SK-N-SH (cell line): Measurements from ENCODE around the gene INSYN2B. TPM values are rescaled to one million over a fixed set of nuclear protein-coding genes. Genes with fewer than 3 reads are reported as not detected.

Experiments
- CTCF ChIA-PET: fragments of 300-600, 350-600 bp; formaldehyde crosslinking; extraction: SDS; loops from one replicate; lab custom pipeline; 2021; lab: Yijun Ruan, JAX
- POLR2A ChIA-PET: fragments of 350-600 bp; sonication (Branson Sonifier 250); formaldehyde crosslinking; extraction: SDS; loops from one replicate; lab custom pipeline; 2020; ENCODE audit warnings: antibody characterized with exemption, inconsistent platforms; lab: Yijun Ruan, JAX
- DNase-seq: peaks from one replicate; pipeline ENCODE4 v3.0.0; 2012
- H2AFZ ChIP-seq: fragments of 200-600 bp; sonication (generic); 2 replicates; pipeline ENCODE4 v1.8.1; 2016; ENCODE audit warnings: antibody characterized with exemption, mild to moderate bottlenecking, low read depth
- H3F3A ChIP-seq: fragments of 200-600 bp; sonication (generic); replicated peaks from 2 replicates; pipeline ENCODE3; 2016; ENCODE audit warnings: antibody characterized with exemption, mild to moderate bottlenecking; ENCODE audit not compliant: insufficient read depth
- H3K27ac ChIP-seq, 2 experiments: fragments of 200-500 bp in 1 of 2; fragments of 200-600 bp in 1 of 2; sonication (Bioruptor generic) in 1 of 2; sonication (generic), shearing (Covaris generic) in 1 of 2; 2 replicates each; pipeline versions ENCODE4 v1.5.1 to v1.6.1; 2014 to 2016; ENCODE audit warnings: low read depth in 2 of 2, inconsistent platforms in 1 of 2, low read length in 1 of 2, mild to moderate bottlenecking in 1 of 2, mixed read lengths in 1 of 2
- H3K27me3 ChIP-seq: fragments of 200-600 bp; sonication (generic), shearing (Covaris generic); 2 replicates; pipeline ENCODE4 v1.6.1; 2016; ENCODE audit warnings: mixed run types; ENCODE audit not compliant: insufficient read depth
- H3K36me3 ChIP-seq, 2 experiments: fragments of 200-500 bp in 1 of 2; fragments of 200-600 bp in 1 of 2; sonication (Bioruptor generic) in 1 of 2; sonication (generic) in 1 of 2; replicated peaks in 1 of 2; 2 replicates each; pipeline versions ENCODE3 to v1.5.1; 2014 to 2016; ENCODE audit warnings: low read length in 1 of 2, mild to moderate bottlenecking in 1 of 2; ENCODE audit not compliant: insufficient read depth in 2 of 2, control insufficient read depth in 1 of 2
- H3K4me1 ChIP-seq, 2 experiments: fragments of 200-500 bp in 1 of 2; fragments of 200-600 bp in 1 of 2; sonication (Bioruptor generic) in 1 of 2; sonication (generic), shearing (Covaris generic) in 1 of 2; 2 replicates each; pipeline versions ENCODE4 v1.5.1 to v1.6.1; 2014 to 2016; ENCODE audit warnings: low read depth in 1 of 2, low read length in 1 of 2, mixed run types in 1 of 2; ENCODE audit not compliant: insufficient read depth in 2 of 2, control insufficient read depth in 1 of 2
- H3K4me2 ChIP-seq: fragments of 200-600 bp; sonication (generic), shearing (Covaris generic); 2 replicates; pipeline ENCODE4 v1.6.1; 2017; ENCODE audit warnings: mixed run types
- H3K4me3 ChIP-seq, 2 experiments: fragments of 200-500 bp in 1 of 2; fragments of 200-600 bp in 1 of 2; sonication (Bioruptor generic) in 1 of 2; sonication (generic), shearing (Covaris generic) in 1 of 2; 2 replicates each; pipeline versions ENCODE4 v1.5.1 to v1.8.1; 2014 to 2016; ENCODE audit warnings: low read depth in 2 of 2, inconsistent platforms in 1 of 2, low read length in 1 of 2, mild to moderate bottlenecking in 1 of 2, mixed read lengths in 1 of 2, moderate library complexity in 1 of 2
- H3K79me2 ChIP-seq: fragments of 200-600 bp; sonication (generic); 2 replicates; pipeline ENCODE4 v1.8.1; 2017; ENCODE audit warnings: mild to moderate bottlenecking; ENCODE audit not compliant: insufficient read depth
- H3K9ac ChIP-seq: fragments of 200-600 bp; sonication (generic); 2 replicates; pipeline ENCODE4 v1.6.1; 2017; ENCODE audit warnings: mixed run types
- H3K9me2 ChIP-seq: fragments of 200-600 bp; sonication (generic); 2 replicates; pipeline ENCODE4 v1.6.1; 2017; ENCODE audit warnings: mixed run types
- H3K9me3 ChIP-seq: fragments of 200-600 bp; sonication (generic); 2 replicates; pipeline ENCODE4 v1.6.1; 2017; ENCODE audit warnings: mixed run types, mild to moderate bottlenecking, moderate library complexity
- H4K20me1 ChIP-seq: fragments of 200-600 bp; sonication (generic); 2 replicates; pipeline ENCODE4 v1.6.1; 2017; ENCODE audit warnings: mild to moderate bottlenecking, mixed run types; ENCODE audit not compliant: insufficient read depth
- CHD2 ChIP-seq: fragments of 150-350 bp; IDR thresholded peaks from 2 replicates; pipeline ENCODE4 v1.6.1; 2018; ENCODE audit warnings: low read length; ENCODE audit not compliant: partially characterized antibody
- CTCF ChIP-seq: fragments of 200-600 bp; sonication (generic); IDR thresholded peaks from 2 replicates; pipeline ENCODE4 v1.6.1; 2017; ENCODE audit warnings: antibody characterized with exemption, mild to moderate bottlenecking, moderate library complexity
- JUND ChIP-seq: IDR thresholded peaks from 2 replicates; pipeline ENCODE4 v1.4.0; 2012
- MAX ChIP-seq: IDR thresholded peaks from 2 replicates; pipeline ENCODE4 v1.4.0; 2012; ENCODE audit warnings: low read depth
- NFIC ChIP-seq: IDR thresholded peaks from 2 replicates; pipeline ENCODE4 v1.4.0; 2012; ENCODE audit warnings: borderline replicate concordance
- NRF1 ChIP-seq: IDR thresholded peaks from 2 replicates; pipeline ENCODE4 v1.6.1; 2012; ENCODE audit warnings: low read depth, mild to moderate bottlenecking, low read length
- PBX3 ChIP-seq: IDR thresholded peaks from 2 replicates; pipeline ENCODE4; 2012
- POLR2AphosphoS5 ChIP-seq: IDR thresholded peaks from 2 replicates; pipeline ENCODE4 v1.6.1; 2012; ENCODE audit warnings: low read depth, low read length
- RCOR1 ChIP-seq: fragments of 150-350 bp; IDR thresholded peaks from 2 replicates; pipeline ENCODE4 v1.6.1; 2017; ENCODE audit warnings: antibody characterized with exemption, low read length
- RFX5 ChIP-seq: IDR thresholded peaks from 2 replicates; pipeline ENCODE4 v1.6.1; 2012; ENCODE audit warnings: mild to moderate bottlenecking, improper control_type of control experiment, low read length
- RXRA ChIP-seq: IDR thresholded peaks from 2 replicates; pipeline ENCODE4 v1.4.0; 2012; ENCODE audit warnings: low read depth, mild to moderate bottlenecking, borderline replicate concordance
- SMC3 ChIP-seq: IDR thresholded peaks from 2 replicates; pipeline ENCODE4 v1.6.1; 2012; ENCODE audit warnings: low read depth, low read length, improper control_type of control experiment
- TEAD4 ChIP-seq: IDR thresholded peaks from 2 replicates; pipeline ENCODE4 v1.4.0; 2012; ENCODE audit warnings: mild to moderate bottlenecking, borderline replicate concordance; ENCODE audit not compliant: insufficient read depth
- USF2 ChIP-seq: fragments of 150-350 bp; IDR thresholded peaks from 2 replicates; pipeline ENCODE4 v1.6.1; 2017; ENCODE audit warnings: antibody characterized with exemption, low read length, low read depth, borderline replicate concordance
- YY1 ChIP-seq: IDR thresholded peaks from 2 replicates; pipeline ENCODE4 v1.4.0; 2012; ENCODE audit warnings: low read depth, mild to moderate bottlenecking
- WGBS: methylation state at CpG from one replicate; pipeline ENCODE4 v1.1.6; 2017; ENCODE audit warnings: low lambda C conversion rate; 5-methylcytosine and 5-hydroxymethylcytosine counted together
- polyA plus RNA-seq, 3 experiments: library from polyadenylated mRNA; depleted of rRNA; stranded (reverse); fragments of >200 nt; gene quantifications; 2 replicates each; pipeline ENCODE4 v1.2.3, GENCODE V29; 2012

The INSYN2B gene
- polyA plus RNA-seq, 1 of the 3 experiments (the other 2 are of a cell fraction), result 9.2 TPM

- no peak for TF ChIP-seq CTCF
- TF ChIP-seq RFX5, result no peak
Observed at GRCh38 chr5:169893010-169893409, 87.3 kb downstream of the INSYN2B start (continued).

- Histone ChIP-seq H4K20me1 (no peaks in the 10 kb centered on the region), H3K4me2 (no peak overlapping the region), H3K9me2 (no peaks in the 10 kb centered on the region), H3F3A (no peaks in the 10 kb centered on the region), H2AFZ (no peak overlapping the region), H3K79me2 (peaks cover 17% of the 10 kb centered on the region; the same call in 1 of the 2 replicates), H3K27ac (no peak overlapping the region), H3K27me3 (no peaks in the 10 kb centered on the region), H3K9ac (no peak overlapping the region), H3K36me3 (peaks cover 0 to 17% of the 10 kb centered on the region in 2 experiments), H3K4me1 (no peaks in the 10 kb centered on the region), H3K4me3 (no peak overlapping the region), H3K9me3 (no peaks in the 10 kb centered on the region)
- no peak for TF ChIP-seq RCOR1
- TF ChIP-seq PBX3, result no peak
- TF ChIP-seq NRF1, result no peak
- no peak for TF ChIP-seq RXRA
- no peak for DNase-seq
- ChIA-PET POLR2A (no interaction called here), CTCF (no interaction called here)
- 94% methylated on average over 4 of the region's 4 CpGs for whole genome bisulfite sequencing
Observed at GRCh38 chr5:169889572-169889971, 90.7 kb downstream of the INSYN2B start.

GRCh38 chr5:169886677-169887076 lies 93.6 kb downstream of the INSYN2B start:
- Histone ChIP-seq H3K4me1 (no peaks in the 10 kb centered on the region), H3K4me3 (no peak overlapping the region), H3K9me2 (no peaks in the 10 kb centered on the region), H4K20me1 (no peaks in the 10 kb centered on the region), H3K79me2 (peaks cover 19% of the 10 kb centered on the region; the same call in 1 of the 2 replicates), H3K4me2 (no peak overlapping the region), H2AFZ (no peak overlapping the region), H3K27me3 (no peaks in the 10 kb centered on the region), H3K9me3 (no peaks in the 10 kb centered on the region), H3K27ac (no peak overlapping the region), H3F3A (no peaks in the 10 kb centered on the region), H3K36me3 (peaks cover 0 to 31% of the 10 kb centered on the region in 2 experiments), H3K9ac (no peak overlapping the region)
- no peak for DNase-seq
- no peak for TF ChIP-seq MAX
- TF ChIP-seq USF2, result no peak
- TF ChIP-seq YY1, result no peak
- TF ChIP-seq JUND, result no peak
- TF ChIP-seq CHD2, result no peak
- TF ChIP-seq POLR2AphosphoS5, result no peak
- TF ChIP-seq NFIC, result no peak
- no peak for TF ChIP-seq TEAD4
- TF ChIP-seq NRF1, result no peak
- no peak for TF ChIP-seq SMC3
- ChIA-PET POLR2A (no interaction called here), CTCF (interaction anchor here (0.6 to 1.2 kb wide), 2 partner anchors 26 to 294 kb away, joined by 3 read pairs; no protein-coding TSS in a partner anchor)
- 94% methylated on average over 4 of the region's 4 CpGs for WGBS
